Uterus (tissue), 4 donors: Measurements from ENCODE around the gene EIF2S2. TPM values are rescaled to one million over a fixed set of nuclear protein-coding genes. Genes with fewer than 3 reads are reported as not detected.

ENCODE experiments used
- DNase-seq, 2 donors: peaks; one replicate each; pipeline ENCODE4 v3.0.0-alpha.2; 2019 to 2020
- H3K27ac ChIP-seq, 2 donors: fragments of 200-600 bp; sonication (generic); 1 replicate in 1 of 2; 2 replicates in 1 of 2; pipeline ENCODE4 v1.5.1; 2016 to 2018
- H3K27me3 ChIP-seq, 2 donors: fragments of 200-600 bp; sonication (generic); one replicate each; pipeline ENCODE4 v1.5.1; 2018 to 2019; ENCODE audit warnings: control low read depth in 1 of 2
- H3K36me3 ChIP-seq, 2 donors: fragments of 200-600 bp; sonication (generic); one replicate each; pipeline ENCODE4 v1.5.1; 2019; ENCODE audit warnings: control low read depth in 1 of 2
- H3K4me1 ChIP-seq, 2 donors: fragments of 200-600 bp; sonication (generic); one replicate each; pipeline ENCODE4 v1.5.1; 2018 to 2019; ENCODE audit warnings: control low read depth in 1 of 2
- H3K4me3 ChIP-seq, 2 donors: fragments of 200-600 bp; sonication (generic); 1 replicate in 1 of 2; 2 replicates in 1 of 2; pipeline ENCODE4 v1.5.1; 2018 to 2019; ENCODE audit warnings: mild to moderate bottlenecking in 1 of 2
- H3K9me3 ChIP-seq, 2 donors: fragments of 200-600 bp; sonication (generic); one replicate each; pipeline ENCODE4 v1.5.1; 2019; ENCODE audit warnings: control low read depth in 1 of 2
- CTCF ChIP-seq, 4 experiments: fragments of 200-600 bp in 2 of 4; fragments of 450-650 bp in 2 of 4; sonication (generic) in 2 of 4; IDR thresholded peaks; one replicate each; pipeline ENCODE4 v1.5.1; 2016 to 2019; ENCODE audit warnings: antibody characterized with exemption in 4 of 4, mild to moderate bottlenecking in 2 of 4, moderate library complexity in 1 of 4
- POLR2A ChIP-seq, 2 donors: fragments of 450-650 bp; IDR thresholded peaks; one replicate each; pipeline ENCODE4 v1.6.1; 2016; ENCODE audit warnings: antibody characterized with exemption in 2 of 2, mild to moderate bottlenecking in 1 of 2, moderate library complexity in 1 of 2
- intact Hi-C: fragments of 100-400 bp; cut with DNase I; formaldehyde crosslinking; loops from one replicate; pipeline ENCODE4 v1.15.1; 2023; ENCODE audit warnings: low total_unique reads
- total RNA-seq, 4 donors: library from RNA; depleted of rRNA in 3 of 4; stranded (reverse); fragments of >200 nt in 3 of 4; gene quantifications; one replicate each; pipeline versions ENCODE4 v1.1.0 to v1.2.4, GENCODE V29; 2014 to 2023
- donor health status: DM: yes; HTN: yes; CAD: no.

The EIF2S2 gene
- total RNA-seq, 4 donors from 2014 or later = 18.7 to 46.9 (median 37.6) TPM

DNA sequence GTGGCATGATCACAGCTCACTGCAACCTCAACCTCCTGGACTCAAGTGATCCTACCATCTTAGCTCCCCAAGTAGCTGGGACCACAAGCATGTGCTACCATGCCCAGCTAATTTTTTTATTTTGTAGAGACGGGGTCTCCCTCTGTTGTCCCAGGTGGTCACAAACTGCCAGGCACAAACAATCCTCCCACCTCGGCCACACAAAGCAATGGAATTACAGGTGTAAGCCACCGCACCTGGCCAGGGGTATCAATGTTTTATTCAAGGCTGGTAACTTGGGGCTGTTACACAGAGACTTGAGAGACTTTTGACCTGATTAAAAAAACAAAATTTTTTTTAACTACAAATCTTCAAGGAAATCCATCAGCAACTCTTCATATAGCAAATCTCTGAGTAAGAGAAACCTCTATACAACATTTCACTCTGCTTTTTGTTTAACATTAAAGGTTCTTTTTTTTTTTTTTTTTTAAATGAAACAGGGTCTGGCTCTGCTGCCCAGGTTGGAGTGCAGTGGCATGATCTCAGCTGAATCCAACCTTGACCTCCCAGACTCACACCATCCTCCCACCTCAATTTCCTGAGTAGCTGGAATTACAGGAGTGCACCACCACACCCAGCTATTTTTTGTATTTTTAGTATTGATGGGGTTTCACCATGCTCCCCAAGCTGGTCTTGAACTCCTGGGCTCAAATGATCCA is 5.9 kb downstream of the EIF2S2 start:
- DNase-seq = no peak
- intact Hi-C loops = no loop called here
- no peaks in the 10 kb centered on the region for H3K36me3 ChIP-seq
- H3K27ac ChIP-seq = no peak overlapping the region
- H3K4me3 ChIP-seq = no peak overlapping the region
- no peaks in the 10 kb centered on the region for H3K9me3 ChIP-seq
- TF ChIP-seq POLR2A (IDR thresholded peaks at IDR 0.05) = no peak
- TF ChIP-seq CTCF (IDR thresholded peaks at IDR 0.05) = no peak
- no peaks in the 10 kb centered on the region for H3K4me1 ChIP-seq
- H3K27me3 ChIP-seq = no peaks in the 10 kb centered on the region

DNA sequence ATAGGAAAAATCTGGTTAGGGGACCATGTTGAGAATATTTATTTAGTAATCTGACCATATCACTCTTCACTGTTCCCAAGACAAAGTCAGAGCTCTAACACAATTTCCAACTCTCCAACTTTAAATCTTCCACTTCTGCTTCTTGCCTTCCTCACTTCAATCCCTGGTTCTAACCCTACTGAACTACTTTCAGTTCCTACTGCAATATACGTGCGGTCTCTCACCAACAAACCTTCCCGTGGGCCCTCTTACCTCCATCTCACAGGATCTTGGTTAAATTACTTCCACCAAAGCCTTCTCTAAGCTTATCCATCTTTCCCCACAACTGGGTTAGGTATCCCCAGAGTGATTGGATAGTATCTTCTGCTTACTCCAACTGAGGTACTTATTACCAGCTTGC is 8.0 kb downstream of the EIF2S2 start:
- Histone ChIP-seq H3K4me3 (no peak overlapping the region), H3K36me3 (no peaks in the 10 kb centered on the region), H3K9me3 (no peaks in the 10 kb centered on the region), H3K27me3 (no peaks in the 10 kb centered on the region), H3K4me1 (no peaks in the 10 kb centered on the region), H3K27ac (no peak overlapping the region)
- TF ChIP-seq CTCF (IDR thresholded peaks at IDR 0.05) (no peak), POLR2A (IDR thresholded peaks at IDR 0.05) (no peak)
- no peak for DNase-seq
- intact Hi-C loops = no loop called here

GRCh38 chr20:34102342-34102741 is 9.7 kb downstream of the EIF2S2 start:
- Histone ChIP-seq H3K9me3 (no peaks in the 10 kb centered on the region), H3K27me3 (no peaks in the 10 kb centered on the region), H3K4me1 (no peaks in the 10 kb centered on the region), H3K4me3 (no peak overlapping the region), H3K36me3 (no peaks in the 10 kb centered on the region), H3K27ac (no peak overlapping the region)
- no peak for TF ChIP-seq CTCF (IDR thresholded peaks at IDR 0.05)
- no peak for TF ChIP-seq POLR2A (IDR thresholded peaks at IDR 0.05)
- intact Hi-C loops = no loop called here
- no peak for DNase-seq

DNA sequence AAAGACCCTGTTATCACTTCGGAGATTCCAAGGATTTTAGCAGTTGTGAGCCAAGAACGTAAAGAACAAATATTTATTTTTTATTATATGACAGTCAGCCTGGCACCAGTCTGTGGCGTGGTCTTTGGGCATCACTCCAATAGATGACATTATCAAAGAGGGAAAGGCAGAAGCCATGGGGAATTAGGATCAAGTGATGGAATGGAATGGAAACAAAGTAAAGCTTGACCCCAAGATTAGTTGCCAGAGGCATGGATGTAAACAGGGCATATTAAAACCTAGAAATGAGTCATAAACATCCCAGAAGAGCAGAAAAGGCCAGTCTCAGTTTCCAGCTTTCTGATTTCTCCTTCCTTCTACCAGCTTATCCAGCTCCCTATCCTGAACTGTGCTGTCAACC is 11.5 kb downstream of the EIF2S2 start:
- Histone ChIP-seq H3K4me1 (no peaks in the 10 kb centered on the region), H3K36me3 (no peaks in the 10 kb centered on the region), H3K9me3 (no peaks in the 10 kb centered on the region), H3K4me3 (no peak overlapping the region), H3K27ac (no peak overlapping the region), H3K27me3 (no peaks in the 10 kb centered on the region)
- intact Hi-C loops = no loop called here
- DNase-seq = no peak
- TF ChIP-seq CTCF (IDR thresholded peaks at IDR 0.05) = no peak
- TF ChIP-seq POLR2A (IDR thresholded peaks at IDR 0.05) = no peak

- H3K27ac ChIP-seq = no peak overlapping the region
- TF ChIP-seq POLR2A (IDR thresholded peaks at IDR 0.05) = no peak
- no peak for TF ChIP-seq CTCF (IDR thresholded peaks at IDR 0.05)
- no peaks in the 10 kb centered on the region for H3K9me3 ChIP-seq
- no peaks in the 10 kb centered on the region for H3K27me3 ChIP-seq
- intact Hi-C loops = no loop called here
- no peak for DNase-seq
- H3K4me3 ChIP-seq = no peak overlapping the region
- no peaks in the 10 kb centered on the region for H3K36me3 ChIP-seq
- no peaks in the 10 kb centered on the region for H3K4me1 ChIP-seq
Measured at GRCh38 chr20:34099675-34100074, 12.4 kb downstream of the EIF2S2 start.
